Superior temporal gyrus (tissue), 1 donor: Measurements from ENCODE around the gene SERPIND1.
"Not testable (repeated sequence)": the region's sequence is repeated elsewhere in the genome, so short reads cannot be mapped to it uniquely, and the experiment has no call there.

Experiments used
- DNase-seq: peaks from one replicate; pipeline ENCODE4 v3.0.0-alpha.2; 2016; ENCODE audit errors: extremely low spot score

SERPIND1 gene

DNA sequence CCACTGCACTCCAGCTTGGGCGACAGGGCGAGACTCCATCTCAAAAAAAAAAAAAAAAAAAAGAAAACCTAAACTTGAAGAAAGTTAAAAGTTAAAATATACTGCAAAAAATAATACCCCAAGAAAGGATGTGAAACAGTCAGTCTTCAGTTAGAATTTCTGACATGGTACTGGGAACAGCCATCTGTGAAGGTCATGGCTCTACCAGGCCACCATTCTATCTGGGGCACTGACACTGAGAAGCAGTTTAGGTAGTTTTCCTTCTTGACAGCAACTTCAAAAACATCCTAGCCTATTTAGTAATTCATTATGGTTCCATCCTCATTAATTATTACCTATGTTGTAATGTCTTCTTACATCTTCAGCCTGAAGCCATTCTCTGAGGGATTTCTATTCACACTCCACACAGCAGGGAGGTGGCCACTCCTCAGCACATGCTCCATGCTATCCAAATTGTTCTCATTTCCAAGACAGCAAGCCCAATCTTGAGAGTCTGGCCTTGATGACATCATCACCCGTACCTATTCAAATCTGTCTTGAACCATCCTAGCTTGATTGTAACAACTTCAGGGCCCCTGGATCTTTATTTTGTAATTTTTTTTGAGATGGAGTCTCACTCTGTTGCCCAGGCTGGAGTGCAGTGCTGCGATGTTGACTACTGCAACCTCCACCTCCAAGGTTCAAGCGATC, 38.2 kb downstream of the SERPIND1 start:
- no peak for DNase-seq

DNA sequence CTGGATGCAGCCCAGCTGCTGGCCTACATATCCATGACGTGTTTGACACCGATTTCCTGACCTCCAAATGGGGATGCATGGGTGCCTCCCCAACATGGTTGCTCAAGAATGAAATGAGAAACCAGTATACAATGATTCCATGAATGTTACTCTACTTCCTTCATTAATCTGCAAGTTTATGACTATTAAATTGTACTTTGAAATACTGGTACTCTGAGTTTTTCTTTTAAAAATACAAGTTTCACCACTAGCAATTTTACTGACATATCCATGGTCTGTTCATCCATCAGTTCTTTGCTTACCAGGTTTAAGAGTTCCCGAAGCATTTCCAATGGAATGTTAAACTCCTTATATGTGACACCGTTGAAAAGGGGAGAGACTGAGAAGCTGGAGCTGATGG, 39.1 kb downstream of the SERPIND1 start:
- no peak for DNase-seq

GRCh38 chr22:20814221-20814808, 40.4 kb downstream of the SERPIND1 start:
- DNase-seq: no peak

- no peak for DNase-seq
Measured at GRCh38 chr22:20815477-20816050, 41.7 kb downstream of the SERPIND1 start.

DNA sequence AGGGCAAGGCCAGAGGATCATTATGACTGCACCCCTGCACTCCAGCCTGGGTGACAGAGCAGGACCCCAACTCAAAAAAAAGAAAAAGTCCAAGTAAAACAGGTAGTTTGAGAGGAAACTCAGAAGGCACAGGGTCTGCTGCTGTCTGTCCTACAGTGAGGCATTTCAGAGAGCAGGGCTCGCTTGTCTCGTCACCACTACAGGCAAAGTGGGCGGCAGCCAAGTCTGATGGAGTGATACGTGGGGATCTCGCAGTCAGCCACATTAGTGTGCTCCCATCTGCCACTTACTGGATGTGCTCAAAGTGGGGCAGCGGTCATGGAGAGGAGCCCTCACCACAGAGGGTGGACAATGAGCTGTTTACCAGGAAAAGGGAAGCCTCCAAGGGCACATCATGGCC, 42.6 kb downstream of the SERPIND1 start:
- peak; percentile 53 for DNase-seq

DNA sequence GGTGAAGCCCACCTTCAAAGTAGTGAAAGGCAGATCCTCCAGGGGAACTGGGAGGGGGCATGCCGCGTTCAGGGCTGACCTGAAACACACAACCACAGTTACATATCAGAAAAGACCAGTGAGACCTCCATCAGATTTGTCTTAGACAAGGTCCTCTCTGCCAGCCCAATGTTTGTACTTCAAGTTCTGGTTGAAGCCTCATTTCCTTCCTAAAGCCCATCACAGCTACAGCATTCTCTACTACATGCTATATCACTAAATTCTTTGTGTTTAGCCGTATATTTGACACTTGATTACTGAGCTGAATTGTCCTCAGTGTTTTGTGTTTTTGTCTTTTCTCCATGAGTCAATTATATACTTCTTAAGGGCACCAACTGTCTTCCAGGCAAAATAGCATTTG, 44.6 kb downstream of the SERPIND1 start:
- no peak for DNase-seq

DNA sequence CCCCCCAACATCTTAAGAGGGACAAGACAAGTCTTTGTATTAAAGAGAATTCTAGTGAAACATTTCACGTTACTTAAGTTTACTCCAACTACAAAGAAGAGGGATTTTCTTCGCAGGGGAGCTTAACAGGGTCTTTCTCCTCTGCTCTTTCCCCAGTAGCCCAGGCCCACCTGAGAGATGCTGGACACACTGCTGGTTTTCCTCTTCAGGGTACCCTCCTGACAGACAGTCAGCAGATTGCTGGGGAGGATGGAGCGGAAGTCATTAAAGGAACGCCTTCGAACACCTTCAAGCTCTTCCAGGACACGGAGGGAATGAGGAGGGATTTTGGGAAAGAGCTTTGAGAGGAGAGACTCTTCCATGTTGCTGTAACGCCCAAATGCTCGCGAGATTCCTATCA, 45.6 kb downstream of the SERPIND1 start:
- no peak for DNase-seq

DNA sequence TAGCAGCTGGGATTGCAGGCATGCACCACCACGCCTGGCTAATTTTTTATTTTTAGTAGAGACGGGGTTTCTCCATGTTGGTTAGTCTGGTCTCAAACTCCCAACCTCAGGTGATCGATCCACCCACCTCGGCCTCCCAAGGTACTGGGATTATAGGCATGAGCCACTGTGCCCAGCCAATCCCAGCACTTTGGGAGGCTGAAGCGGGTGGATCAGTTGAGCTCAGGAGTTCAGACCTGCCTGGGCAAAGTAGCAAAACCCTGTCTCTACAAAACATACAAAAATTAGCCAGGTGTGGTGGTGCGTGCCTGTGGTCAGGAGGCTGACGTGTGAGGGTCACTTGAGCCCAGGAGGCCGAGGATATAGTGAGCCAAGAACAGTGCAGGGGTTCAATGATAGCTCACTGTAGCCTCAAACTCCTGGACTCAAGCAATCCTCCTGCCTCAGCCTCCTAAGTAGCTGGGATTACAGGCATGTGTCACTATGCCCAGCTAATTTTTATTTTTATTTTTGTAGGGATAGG, 47.9 kb downstream of the SERPIND1 start:
- DNase-seq: not testable (repeated sequence)

DNA sequence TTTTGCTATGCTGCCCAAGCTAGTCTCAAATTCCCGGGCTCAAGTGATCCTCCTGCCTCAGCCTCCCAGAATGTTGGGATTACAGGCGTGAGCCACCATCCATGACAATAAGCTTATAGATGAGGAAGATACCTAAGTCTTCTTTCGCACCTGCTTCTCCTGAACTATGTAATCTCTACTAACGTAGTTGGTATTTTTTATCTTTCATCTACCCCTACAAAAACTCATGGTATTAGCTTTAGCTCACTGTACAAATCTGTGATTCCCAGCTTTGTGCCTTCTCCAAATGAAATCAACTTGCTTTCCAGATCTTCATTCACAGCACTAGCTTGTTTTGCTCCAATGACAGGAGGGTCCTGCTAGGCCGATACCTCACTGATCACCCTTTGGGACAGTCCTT, 48.3 kb downstream of the SERPIND1 start:
- DNase-seq: no peak

GRCh38 chr22:20823264-20823663, 49.4 kb downstream of the SERPIND1 start:
- DNase-seq: no peak

DNA sequence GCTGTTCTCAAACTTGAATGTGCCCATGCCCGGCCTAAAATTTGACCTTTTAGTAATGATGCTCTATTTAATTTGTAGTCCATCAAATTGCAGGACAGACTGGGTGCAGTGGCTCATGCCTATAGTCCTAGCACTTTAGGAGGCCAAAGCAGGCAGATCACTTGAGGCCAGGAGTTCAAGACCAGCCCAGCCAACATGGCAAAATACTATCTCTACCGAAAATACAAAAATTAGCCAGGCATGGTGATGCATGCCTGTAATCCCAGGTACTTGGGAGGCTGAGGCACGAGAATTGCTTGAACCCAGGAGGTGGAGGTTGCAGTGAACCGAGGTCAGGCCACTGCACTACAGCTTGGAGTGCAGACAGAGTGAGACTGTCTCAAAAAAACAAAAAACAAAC, 51.3 kb downstream of the SERPIND1 start:
- not testable (repeated sequence) for DNase-seq

- no peak for DNase-seq
Measured at GRCh38 chr22:20825624-20826023, 51.7 kb downstream of the SERPIND1 start.

- not testable (repeated sequence) for DNase-seq
Measured at GRCh38 chr22:20826373-20827152, 52.6 kb downstream of the SERPIND1 start.

- no peak for DNase-seq
Measured at GRCh38 chr22:20829491-20830134, 55.7 kb downstream of the SERPIND1 start.

DNA sequence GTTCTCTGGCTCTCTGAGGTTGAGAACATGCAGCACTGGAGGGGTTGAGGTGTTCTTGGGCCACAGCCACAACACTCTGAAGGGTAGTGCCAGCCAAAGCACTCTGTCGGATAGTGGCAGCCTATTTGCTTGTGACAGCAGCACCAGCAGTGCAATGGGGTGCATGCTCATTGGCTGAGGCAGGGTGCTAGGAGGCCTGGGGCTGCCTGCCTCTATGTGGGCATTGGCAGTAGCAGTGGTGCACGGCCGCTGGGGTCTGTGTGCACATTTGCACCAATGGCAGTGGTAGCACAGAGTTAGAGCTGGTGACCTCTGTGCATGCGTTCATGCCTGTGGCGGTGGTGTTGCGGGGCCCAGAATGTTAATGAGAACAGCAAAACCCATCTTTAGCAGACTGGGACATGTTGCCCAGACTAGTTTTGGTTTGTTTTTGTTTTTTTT, 59.3 kb downstream of the SERPIND1 start:
- no peak for DNase-seq

DNA sequence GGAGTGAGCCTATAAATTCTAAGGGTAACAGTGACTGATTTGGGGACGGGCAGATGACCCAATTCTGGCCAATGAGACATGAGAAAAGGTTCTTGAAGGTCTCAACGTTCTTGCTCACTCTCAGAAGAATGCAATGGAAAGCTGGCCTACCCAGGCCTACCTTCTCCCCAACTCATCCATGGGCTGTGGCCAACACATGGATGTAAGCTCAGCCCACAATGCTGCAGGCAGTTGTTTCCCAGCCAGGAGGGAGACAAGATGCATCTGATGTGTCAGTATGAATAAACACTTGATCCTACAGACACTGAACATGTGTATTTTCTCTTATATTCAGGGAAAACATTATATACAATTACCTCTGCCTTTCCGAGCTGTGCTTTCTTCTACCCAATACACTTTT, 60.3 kb downstream of the SERPIND1 start:
- no peak for DNase-seq

GRCh38 chr22:20834725-20835124, 60.8 kb downstream of the SERPIND1 start:
- no peak for DNase-seq
